ENCODE results near the gene MSI1. TPM values are rescaled to one million over a fixed set of nuclear protein-coding genes. Genes with fewer than 3 reads are reported as not detected.

The MSI1 gene
- total and polyA plus RNA-seq, 2 of the 13 experiments (the other 11 are each of a cell fraction or from before 2014, with no cell fraction given), result 0.09 to 0.46 TPM

DNA sequence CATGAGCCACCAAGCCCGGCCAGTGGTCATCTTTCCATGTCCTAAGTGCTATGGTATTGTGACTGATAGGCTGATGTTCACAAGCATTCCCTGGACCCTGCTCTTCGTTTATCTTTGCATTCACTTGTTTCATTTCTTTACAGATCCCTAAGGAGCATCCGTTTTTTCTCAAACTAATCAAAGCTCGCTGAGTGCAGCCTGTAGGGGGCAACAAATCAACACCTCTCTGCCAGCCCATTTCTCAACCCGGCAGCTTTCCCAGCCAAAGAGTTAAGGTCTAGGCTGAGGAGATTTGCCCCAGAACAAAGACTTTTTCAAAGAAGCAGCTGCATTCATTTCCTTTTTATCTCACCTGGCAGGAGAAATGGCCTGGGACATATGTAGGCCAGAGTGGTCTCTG is 54.7 kb downstream of the MSI1 start (continued):
- TF ChIP-seq, protein P1, sequence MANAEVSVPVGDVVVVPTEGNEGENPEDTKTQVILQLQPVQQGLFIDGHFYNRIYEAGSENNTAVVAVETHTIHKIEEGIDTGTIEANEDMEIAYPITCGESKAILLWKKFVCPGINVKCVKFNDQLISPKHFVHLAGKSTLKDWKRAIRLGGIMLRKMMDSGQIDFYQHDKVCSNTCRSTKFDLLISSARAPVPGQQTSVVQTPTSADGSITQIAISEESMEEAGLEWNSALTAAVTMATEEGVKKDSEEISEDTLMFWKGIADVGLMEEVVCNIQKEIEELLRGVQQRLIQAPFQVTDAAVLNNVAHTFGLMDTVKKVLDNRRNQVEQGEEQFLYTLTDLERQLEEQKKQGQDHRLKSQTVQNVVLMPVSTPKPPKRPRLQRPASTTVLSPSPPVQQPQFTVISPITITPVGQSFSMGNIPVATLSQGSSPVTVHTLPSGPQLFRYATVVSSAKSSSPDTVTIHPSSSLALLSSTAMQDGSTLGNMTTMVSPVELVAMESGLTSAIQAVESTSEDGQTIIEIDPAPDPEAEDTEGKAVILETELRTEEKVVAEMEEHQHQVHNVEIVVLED (CRISPR knock-in tag; IDR thresholded peaks at IDR 0.05; ENCODE audit: borderline replicate concordance), result no peak
- TF ChIP-seq BCL3 (CRISPR knock-in tag; IDR thresholded peaks at IDR 0.05), result no peak
- no peak for TF ChIP-seq GATAD1 (CRISPR knock-in tag; IDR thresholded peaks at IDR 0.05)
- no peak for TF ChIP-seq GTF3A (CRISPR knock-in tag; conservative IDR thresholded peaks at IDR 0.05)
- TF ChIP-seq ZNF629 (CRISPR knock-in tag; conservative IDR thresholded peaks at IDR 0.05), result peak; percentile 96
- no peak for TF ChIP-seq ZEB1 (IDR thresholded peaks at IDR 0.05; ENCODE audit: insufficient replicate concordance, low read depth)
- TF ChIP-seq NFKB2 (CRISPR knock-in tag; IDR thresholded peaks at IDR 0.05; ENCODE audit: borderline replicate concordance), result no peak
- TF ChIP-seq U2AF2 (IDR thresholded peaks at IDR 0.05; ENCODE audit: low read depth, low read length), result no peak
- no peak for TF ChIP-seq ZBTB42 (CRISPR knock-in tag; IDR thresholded peaks at IDR 0.05)
- TF ChIP-seq MTA3 (CRISPR knock-in tag; IDR thresholded peaks at IDR 0.05), result no peak
- TF ChIP-seq ZNF567 (CRISPR knock-in tag; IDR thresholded peaks at IDR 0.05; ENCODE audit: borderline replicate concordance), result no peak
- no peak for TF ChIP-seq ZNF605 (CRISPR knock-in tag; IDR thresholded peaks at IDR 0.05)
- no peak for TF ChIP-seq ZNF607 (CRISPR knock-in tag; IDR thresholded peaks at IDR 0.05; ENCODE audit: borderline replicate concordance)
